Activated naive CD4-positive, alpha-beta T cell treated with anti-CD3 and anti-CD28 coated beads, Interleukin-2, amount 50 U/mL, for 24 hours (primary cell): Measurements from ENCODE around the gene NMD3.
A peak's percentile ranks its signal among the peaks of the same experiment; 100 is the strongest.
"Not testable (repeated sequence)": the region's sequence is repeated elsewhere in the genome, so short reads cannot be mapped to it uniquely, and the experiment has no call there.

Source experiments
- H3K27ac Mint-ChIP-seq: one replicate; pipeline ENCODE4 v1.8.0; 2021; ENCODE audit warnings: mild to moderate bottlenecking, mixed read lengths
- H3K27me3 Mint-ChIP-seq: one replicate; pipeline ENCODE4 v1.8.0; 2021; ENCODE audit warnings: mixed read lengths
- H3K36me3 Mint-ChIP-seq: one replicate; pipeline ENCODE4 v1.8.0; 2021; ENCODE audit warnings: mixed read lengths
- H3K4me1 Mint-ChIP-seq: one replicate; pipeline ENCODE4 v1.8.0; 2021; ENCODE audit warnings: mixed read lengths
- H3K4me3 Mint-ChIP-seq: one replicate; pipeline ENCODE4 v1.8.0; 2021; ENCODE audit warnings: mild to moderate bottlenecking, mixed read lengths
- H3K9me3 Mint-ChIP-seq: one replicate; pipeline ENCODE4 v1.8.0; 2021; ENCODE audit warnings: mixed read lengths

NMD3 gene

GRCh38 chr3:161263057-161263456 lies 41.9 kb downstream of the NMD3 start:
- H3K27ac Mint-ChIP-seq: no peak overlapping the region
- H3K4me3 Mint-ChIP-seq: no peak overlapping the region
- peaks cover 10% of the 10 kb centered on the region for H3K9me3 Mint-ChIP-seq
- H3K27me3 Mint-ChIP-seq: no peaks in the 10 kb centered on the region
- peaks cover 18% of the 10 kb centered on the region for H3K4me1 Mint-ChIP-seq
- H3K36me3 Mint-ChIP-seq: peaks cover 38% of the 10 kb centered on the region

- H3K27ac Mint-ChIP-seq: no peak overlapping the region
- H3K4me1 Mint-ChIP-seq: peaks cover 18% of the 10 kb centered on the region
- no peak overlapping the region for H3K4me3 Mint-ChIP-seq
- H3K36me3 Mint-ChIP-seq: peaks cover 34% of the 10 kb centered on the region
- no peaks in the 10 kb centered on the region for H3K27me3 Mint-ChIP-seq
- peaks cover 10% of the 10 kb centered on the region for H3K9me3 Mint-ChIP-seq
These were observed 43.7 kb downstream of the NMD3 start for GRCh38 chr3:161264852-161265251.

GRCh38 chr3:161265916-161266571 lies 44.9 kb downstream of the NMD3 start:
- H3K36me3 Mint-ChIP-seq: peaks cover 24% of the 10 kb centered on the region
- no peaks in the 10 kb centered on the region for H3K27me3 Mint-ChIP-seq
- H3K4me1 Mint-ChIP-seq: peaks cover 14% of the 10 kb centered on the region
- H3K9me3 Mint-ChIP-seq: peaks cover 7% of the 10 kb centered on the region
- no peak overlapping the region for H3K4me3 Mint-ChIP-seq
- H3K27ac Mint-ChIP-seq: no peak overlapping the region

GRCh38 chr3:161266731-161267150 lies 45.6 kb downstream of the NMD3 start:
- peaks cover 10% of the 10 kb centered on the region for H3K4me1 Mint-ChIP-seq
- peaks cover 3% of the 10 kb centered on the region for H3K9me3 Mint-ChIP-seq
- H3K4me3 Mint-ChIP-seq: no peak overlapping the region
- H3K27ac Mint-ChIP-seq: no peak overlapping the region
- peaks cover 20% of the 10 kb centered on the region for H3K36me3 Mint-ChIP-seq
- no peaks in the 10 kb centered on the region for H3K27me3 Mint-ChIP-seq

GRCh38 chr3:161267646-161268045 lies 46.5 kb downstream of the NMD3 start:
- H3K27me3 Mint-ChIP-seq: no peaks in the 10 kb centered on the region
- H3K27ac Mint-ChIP-seq: no peak overlapping the region
- peaks cover 16% of the 10 kb centered on the region for H3K36me3 Mint-ChIP-seq
- peaks cover 3% of the 10 kb centered on the region for H3K9me3 Mint-ChIP-seq
- H3K4me1 Mint-ChIP-seq: peaks cover 4% of the 10 kb centered on the region
- no peak overlapping the region for H3K4me3 Mint-ChIP-seq

- Mint-ChIP-seq H3K9me3 (peaks cover 3% of the 10 kb centered on the region), H3K27ac (peak overlapping the region; percentile 18), H3K4me3 (no peak overlapping the region), H3K27me3 (no peaks in the 10 kb centered on the region), H3K4me1 (no peaks in the 10 kb centered on the region), H3K36me3 (peaks cover 11% of the 10 kb centered on the region)
These were observed 47.5 kb downstream of the NMD3 start for GRCh38 chr3:161268601-161269000.

GRCh38 chr3:161270991-161271390 lies 49.9 kb downstream of the NMD3 start:
- no peak overlapping the region for H3K27ac Mint-ChIP-seq
- no peak overlapping the region for H3K4me3 Mint-ChIP-seq
- no peaks in the 10 kb centered on the region for H3K27me3 Mint-ChIP-seq
- peaks cover 4% of the 10 kb centered on the region for H3K4me1 Mint-ChIP-seq
- H3K36me3 Mint-ChIP-seq: no peaks in the 10 kb centered on the region
- no peaks in the 10 kb centered on the region for H3K9me3 Mint-ChIP-seq

GRCh38 chr3:161271646-161272045 lies 50.5 kb downstream of the NMD3 start:
- Mint-ChIP-seq H3K36me3 (peaks cover 5% of the 10 kb centered on the region), H3K4me1 (peaks cover 4% of the 10 kb centered on the region), H3K27me3 (no peaks in the 10 kb centered on the region), H3K9me3 (no peaks in the 10 kb centered on the region), H3K4me3 (no peak overlapping the region), H3K27ac (no peak overlapping the region)

- H3K36me3 Mint-ChIP-seq: peaks cover 9% of the 10 kb centered on the region
- H3K27ac Mint-ChIP-seq: no peak overlapping the region
- H3K9me3 Mint-ChIP-seq: no peaks in the 10 kb centered on the region
- H3K4me1 Mint-ChIP-seq: peaks cover 4% of the 10 kb centered on the region
- no peaks in the 10 kb centered on the region for H3K27me3 Mint-ChIP-seq
- H3K4me3 Mint-ChIP-seq: no peak overlapping the region
These were observed 51.4 kb downstream of the NMD3 start for GRCh38 chr3:161272524-161272923.

- Mint-ChIP-seq H3K27me3 (no peaks in the 10 kb centered on the region), H3K36me3 (peaks cover 14% of the 10 kb centered on the region), H3K9me3 (no peaks in the 10 kb centered on the region), H3K4me3 (no peak overlapping the region), H3K27ac (no peak overlapping the region), H3K4me1 (peaks cover 4% of the 10 kb centered on the region)
These were observed 52.6 kb downstream of the NMD3 start for GRCh38 chr3:161273589-161274218.

GRCh38 chr3:161274691-161275298 lies 53.7 kb downstream of the NMD3 start:
- Mint-ChIP-seq H3K27me3 (no peaks in the 10 kb centered on the region), H3K4me3 (no peak overlapping the region), H3K27ac (no peak overlapping the region), H3K4me1 (peaks cover 4% of the 10 kb centered on the region), H3K36me3 (peaks cover 20% of the 10 kb centered on the region), H3K9me3 (peaks cover 10% of the 10 kb centered on the region)

GRCh38 chr3:161275919-161276318 lies 54.8 kb downstream of the NMD3 start:
- Mint-ChIP-seq H3K27me3 (no peaks in the 10 kb centered on the region), H3K4me1 (peaks cover 4% of the 10 kb centered on the region), H3K36me3 (peaks cover 21% of the 10 kb centered on the region), H3K4me3 (no peak overlapping the region), H3K27ac (no peak overlapping the region), H3K9me3 (peaks cover 12% of the 10 kb centered on the region)

- H3K4me1 Mint-ChIP-seq, H3K27me3 Mint-ChIP-seq, H3K4me3 Mint-ChIP-seq, H3K27ac Mint-ChIP-seq: not testable (repeated sequence)
- H3K36me3 Mint-ChIP-seq: peaks cover 20% of the 10 kb centered on the region
- peaks cover 20% of the 10 kb centered on the region for H3K9me3 Mint-ChIP-seq
These were observed 61.3 kb downstream of the NMD3 start for GRCh38 chr3:161282387-161282786.

GRCh38 chr3:161284989-161285388 lies 63.9 kb downstream of the NMD3 start:
- H3K27ac Mint-ChIP-seq: no peak overlapping the region
- H3K9me3 Mint-ChIP-seq: peaks cover 10% of the 10 kb centered on the region
- peaks cover 7% of the 10 kb centered on the region for H3K36me3 Mint-ChIP-seq
- H3K27me3 Mint-ChIP-seq: no peaks in the 10 kb centered on the region
- H3K4me3 Mint-ChIP-seq: no peak overlapping the region
- H3K4me1 Mint-ChIP-seq: no peaks in the 10 kb centered on the region

GRCh38 chr3:161289174-161289573 lies 68.1 kb downstream of the NMD3 start:
- no peaks in the 10 kb centered on the region for H3K9me3 Mint-ChIP-seq
- H3K27me3 Mint-ChIP-seq: no peaks in the 10 kb centered on the region
- H3K4me3 Mint-ChIP-seq: no peak overlapping the region
- no peak overlapping the region for H3K27ac Mint-ChIP-seq
- no peaks in the 10 kb centered on the region for H3K4me1 Mint-ChIP-seq
- H3K36me3 Mint-ChIP-seq: peaks cover 1% of the 10 kb centered on the region

GRCh38 chr3:161291191-161291901 lies 70.2 kb downstream of the NMD3 start:
- Mint-ChIP-seq H3K36me3 (peaks cover 1% of the 10 kb centered on the region), H3K27me3 (no peaks in the 10 kb centered on the region), H3K4me1 (no peaks in the 10 kb centered on the region), H3K27ac (no peak overlapping the region), H3K9me3 (no peaks in the 10 kb centered on the region), H3K4me3 (no peak overlapping the region)
